A673 (cell line): ENCODE data around the gene IFNA13.

ENCODE experiments used
- CTCF ChIP-seq: fragments of 300-800, 200-600 bp; sonication (generic); conservative IDR thresholded peaks from 2 replicates; pipeline ENCODE4 v1.5.1; 2017; ENCODE audit warnings: low read depth, mild to moderate bottlenecking, antibody characterized with exemption, low read length, moderate library complexity, mixed read lengths
- EZH2 ChIP-seq: fragments of 200-600 bp; sonication (generic); IDR thresholded peaks from 2 replicates; pipeline ENCODE4 v1.6.1; 2017; ENCODE audit warnings: borderline replicate concordance, low read depth, mild to moderate bottlenecking, mixed read lengths, antibody characterized with exemption, low read length; ENCODE audit not compliant: poor library complexity, severe bottlenecking

- no peak for TF ChIP-seq CTCF
- TF ChIP-seq EZH2, result no peak
These were observed 15.8 kb upstream of the IFNA13 start for GRCh38 chr9:21383627-21384026.
